PC-3 (cell line): ENCODE results near the gene TAS1R1. TPM values are rescaled to one million over a fixed set of nuclear protein-coding genes. Genes with fewer than 3 reads are reported as not detected.

Experiments used
- ATAC-seq: fragments of 200-7000 bp; cut with Tn5 transposase; 2 replicates; pipeline ENCODE4 v1.9.1; 2020; ENCODE audit warnings: mild to moderate bottlenecking, moderate library complexity
- BruUV-seq: library from RNA; stranded (reverse); fragments of 400-500 nt; replicated peaks from 2 replicates; lab custom pipeline; 2021; lab: Mats Ljungman, UMichigan
- CTCF ChIA-PET: fragments of 300-600 bp; sonication (Branson Sonifier 250); formaldehyde crosslinking; loops from one replicate; lab custom pipeline; 2022; ENCODE audit warnings: antibody characterized with exemption; lab: Charles Lee
- POLR2A ChIA-PET: fragments of 300-600 bp; sonication (Branson Sonifier 250); formaldehyde crosslinking; loops from one replicate; lab custom pipeline; 2022; ENCODE audit warnings: antibody characterized with exemption; ENCODE audit not compliant: unreplicated experiment; lab: Charles Lee
- DNase-seq: peaks from one replicate; pipeline ENCODE4 v3.0.0-alpha.2; 2015
- H2AFZ ChIP-seq: fragments of 300-600 bp; sonication (generic); 2 replicates; pipeline ENCODE4 v1.6.0; 2016; ENCODE audit warnings: antibody characterized with exemption, low read length
- H3F3A ChIP-seq: fragments of 300-600 bp; sonication (generic); one replicate; pipeline ENCODE4 v1.6.0; 2017; ENCODE audit warnings: antibody characterized with exemption, low read length, control low read depth, mild to moderate bottlenecking; ENCODE audit not compliant: unreplicated experiment
- H3K27ac ChIP-seq: fragments of 300-600 bp; sonication (generic); 2 replicates; pipeline ENCODE4 v1.5.1; 2016; ENCODE audit warnings: mild to moderate bottlenecking, low read length
- H3K27me3 ChIP-seq: fragments of 300-600 bp; sonication (generic); 2 replicates; pipeline ENCODE4 v1.6.1; 2016; ENCODE audit warnings: low read length, mixed read lengths
- H3K36me3 ChIP-seq: fragments of 300-600 bp; sonication (generic); 2 replicates; pipeline ENCODE4 v1.6.1; 2016; ENCODE audit warnings: low read depth, mixed run types, low read length, mixed read lengths
- H3K4me1 ChIP-seq: fragments of 300-600 bp; sonication (generic); 2 replicates; pipeline ENCODE4 v1.5.1; 2016; ENCODE audit warnings: low read length; ENCODE audit not compliant: insufficient read depth
- H3K4me2 ChIP-seq: fragments of 300-600 bp; sonication (generic); 2 replicates; pipeline ENCODE4 v1.6.0; 2016; ENCODE audit warnings: low read length
- H3K4me3 ChIP-seq: fragments of 300-600 bp; sonication (generic); 2 replicates; pipeline ENCODE4 v1.5.1; 2016; ENCODE audit warnings: mild to moderate bottlenecking, low read length, mixed read lengths
- H3K79me2 ChIP-seq: fragments of 300-600 bp; sonication (generic); 2 replicates; pipeline ENCODE4 v1.6.1; 2017; ENCODE audit warnings: low read length, mixed read lengths
- H3K9ac ChIP-seq: fragments of 300-600 bp; sonication (generic); 2 replicates; pipeline ENCODE4 v1.6.0; 2016; ENCODE audit warnings: mild to moderate bottlenecking, low read length
- H3K9me2 ChIP-seq: fragments of 300-600 bp; sonication (generic); replicated peaks from 2 replicates; pipeline ENCODE4 v1.6.1; 2016; ENCODE audit warnings: mixed run types, low read length, mixed read lengths
- H3K9me3 ChIP-seq: fragments of 300-600 bp; sonication (generic); 2 replicates; pipeline ENCODE4 v1.6.1; 2016; ENCODE audit warnings: low read length, mixed read lengths
- H4K20me1 ChIP-seq: fragments of 300-600 bp; sonication (generic); 2 replicates; pipeline ENCODE4 v1.6.1; 2016; ENCODE audit warnings: low read length, mixed read lengths
- CTCF ChIP-seq: fragments of 300-600 bp; sonication (generic); conservative IDR thresholded peaks from 2 replicates; pipeline ENCODE4 v1.5.1; 2017; ENCODE audit warnings: antibody characterized with exemption, low read depth, mild to moderate bottlenecking, low read length
- EZH2 ChIP-seq: fragments of 300-600 bp; sonication (generic); IDR thresholded peaks from one replicate; pipeline ENCODE4 v1.6.1; 2017; ENCODE audit warnings: antibody characterized with exemption, mild to moderate bottlenecking, low read length; ENCODE audit not compliant: unreplicated experiment
- EZH2phosphoT487 ChIP-seq: fragments of 300-600 bp; sonication (generic); IDR thresholded peaks from 2 replicates; pipeline ENCODE4 v1.6.1; 2018; ENCODE audit warnings: mild to moderate bottlenecking, antibody characterized with exemption, low read length, borderline replicate concordance
- intact Hi-C: fragments of 100-400 bp; cut with micrococcal nuclease; formaldehyde crosslinking; loops from 2 replicates; pipeline ENCODE4 v1.9.0; 2023
- total RNA-seq: library from RNA; depleted of rRNA; stranded (reverse); fragments of >200 nt; gene quantifications from 2 replicates; pipeline ENCODE4 v1.2.3, GENCODE V29; 2014

Gene TAS1R1
- total RNA-seq, 1 experiment from 2014 or later, result not detected

- ATAC-seq (peak; percentile 91), DNase-seq (peak; percentile 100)
- H3K4me1 ChIP-seq, result peaks cover 16% of the 10 kb centered on the region
- H3K4me3 ChIP-seq, result peak within 1 kb of the TSS; percentile 82
- ChIA-PET POLR2A (no interaction called here), CTCF (interaction anchor here (0.5 kb wide), 1 partner anchor 90 kb away, joined by 4 read pairs; no protein-coding TSS in a partner anchor)
- H2AFZ ChIP-seq, result peak within 1 kb of the TSS; percentile 90
- no peaks in the 10 kb centered on the region for H4K20me1 ChIP-seq
- H3F3A ChIP-seq, result peaks cover 7% of the 10 kb centered on the region
- peak within 1 kb of the TSS; percentile 81 for H3K27ac ChIP-seq
- H3K9me3 ChIP-seq, result no peaks in the 10 kb centered on the region
- peak within 1 kb of the TSS; percentile 94 for H3K4me2 ChIP-seq
- peak within 1 kb of the TSS; percentile 78 for H3K9ac ChIP-seq
- intact Hi-C loops, result loop anchor here (1.0 to 2.0 kb wide), 2 partner anchors 11 to 171 kb away; partner anchors contain the start of genes CAMTA1 and THAP3
- no peaks in the 10 kb centered on the region for H3K9me2 ChIP-seq
- no peaks in the 10 kb centered on the region for H3K27me3 ChIP-seq
- BruUV-seq, result no TSS peak
- H3K79me2 ChIP-seq, result peaks cover 47% of the 10 kb centered on the region
- no peak for TF ChIP-seq CTCF
- TF ChIP-seq EZH2phosphoT487, result no peak
- no peak for TF ChIP-seq EZH2
- H3K36me3 ChIP-seq, result peaks cover 7% of the 10 kb centered on the region; the same call in 1 of the 2 replicates
Observed at GRCh38 chr1:6613361-6614018, 58.4 kb downstream of the TAS1R1 start, which contains the start of gene PHF13. Gene PHF13, plus strand, starts transcription at chr1:6613731. Its CDS starts 336 bp downstream, at chr1:6614067.

- peak overlapping the region; percentile 82 for H3K4me3 ChIP-seq
- no TSS peak for BruUV-seq
- ChIA-PET POLR2A (no interaction called here), CTCF (no interaction called here)
- H3K4me1 ChIP-seq, result peaks cover 15% of the 10 kb centered on the region
- no peaks in the 10 kb centered on the region for H4K20me1 ChIP-seq
- H3K27me3 ChIP-seq, result no peaks in the 10 kb centered on the region
- no peaks in the 10 kb centered on the region for H3K9me2 ChIP-seq
- DNase-seq (peak; percentile 32), ATAC-seq (no peak)
- no peak for TF ChIP-seq EZH2phosphoT487
- TF ChIP-seq CTCF, result no peak
- no peak for TF ChIP-seq EZH2
- no peaks in the 10 kb centered on the region for H3K9me3 ChIP-seq
- H3K27ac ChIP-seq, result no peak overlapping the region
- peak overlapping the region; percentile 86 for H2AFZ ChIP-seq
- H3K36me3 ChIP-seq, result peaks cover 10% of the 10 kb centered on the region; the same call in 1 of the 2 replicates
- peak overlapping the region; percentile 76 for H3K9ac ChIP-seq
- H3K79me2 ChIP-seq, result peaks cover 52% of the 10 kb centered on the region
- H3F3A ChIP-seq, result peaks cover 6% of the 10 kb centered on the region
- H3K4me2 ChIP-seq, result peak overlapping the region; percentile 85
- intact Hi-C loops, result no loop called here
Observed at GRCh38 chr1:6614019-6614928, 59.2 kb downstream of the TAS1R1 start.
